HUDEP-2 (cell line): ENCODE measurements around the gene THADA.
A peak's percentile ranks its signal among the peaks of the same experiment; 100 is the strongest.

Source experiments
- DNase-seq, 76 experiments: peaks; one replicate each; lab custom pipeline; 2025; ENCODE audit not compliant: unreplicated experiment in 76 of 76; lab: John Stamatoyannopoulos, UW

The THADA gene

DNA sequence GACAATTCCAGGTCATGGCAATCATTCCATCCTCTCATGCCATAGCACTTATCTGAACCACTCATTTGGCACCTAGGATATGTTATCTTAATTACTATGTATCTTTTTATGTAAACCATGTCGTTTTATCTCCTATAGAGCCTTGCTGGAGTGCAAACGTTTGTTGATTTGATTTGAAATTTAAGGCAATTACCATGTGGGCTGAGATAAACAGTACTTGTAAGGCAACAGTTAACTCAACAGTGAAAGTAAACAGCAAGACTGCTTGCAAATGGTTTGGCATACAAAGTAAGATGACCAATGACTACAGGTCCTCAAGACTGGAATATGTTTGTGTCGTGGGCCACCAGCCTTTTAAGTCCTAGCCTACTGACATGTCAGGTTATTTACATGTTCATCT lies 235.7 kb downstream of the THADA start:
- DNase-seq = peak in 2 of 76 experiments; percentile 14 to 21

DNA sequence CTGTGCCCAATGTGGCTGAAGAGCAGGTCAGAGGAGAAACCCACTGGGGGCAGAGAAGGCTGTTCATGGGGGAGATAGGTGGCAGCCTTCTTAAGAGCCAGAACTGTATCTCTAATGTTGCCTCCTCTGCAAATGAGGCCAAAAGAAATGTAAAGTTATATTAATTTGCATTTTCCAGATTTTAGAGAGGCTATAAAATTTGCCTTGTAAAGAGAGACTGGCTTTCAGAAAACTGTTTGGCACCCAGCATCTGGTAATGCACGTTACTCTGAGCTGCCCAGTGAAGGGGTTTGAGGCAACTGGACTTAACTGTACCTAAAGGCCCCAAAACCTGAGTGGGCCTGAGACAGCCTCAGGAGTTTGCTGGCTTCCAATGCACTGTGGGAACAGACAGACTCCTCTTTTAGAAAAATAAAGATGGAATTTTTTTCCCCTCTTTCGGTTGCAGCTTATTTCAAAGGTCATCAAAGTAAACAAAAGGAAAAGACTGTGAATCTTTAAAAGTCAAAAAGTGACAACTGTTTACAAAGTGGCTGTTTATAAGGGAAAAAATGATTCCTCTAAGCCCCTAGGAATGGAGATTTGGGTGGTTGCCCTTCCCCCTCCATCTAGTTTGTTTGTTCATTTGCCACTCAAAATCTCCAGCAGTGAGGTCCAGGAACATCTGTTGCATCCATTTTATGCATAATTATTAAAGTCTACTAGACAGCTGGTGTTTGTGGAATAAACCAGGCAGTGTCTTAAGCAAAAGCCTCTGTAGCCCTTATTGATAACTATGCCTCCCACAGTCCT lies 237.2 kb downstream of the THADA start:
- DNase-seq = no peak

DNA sequence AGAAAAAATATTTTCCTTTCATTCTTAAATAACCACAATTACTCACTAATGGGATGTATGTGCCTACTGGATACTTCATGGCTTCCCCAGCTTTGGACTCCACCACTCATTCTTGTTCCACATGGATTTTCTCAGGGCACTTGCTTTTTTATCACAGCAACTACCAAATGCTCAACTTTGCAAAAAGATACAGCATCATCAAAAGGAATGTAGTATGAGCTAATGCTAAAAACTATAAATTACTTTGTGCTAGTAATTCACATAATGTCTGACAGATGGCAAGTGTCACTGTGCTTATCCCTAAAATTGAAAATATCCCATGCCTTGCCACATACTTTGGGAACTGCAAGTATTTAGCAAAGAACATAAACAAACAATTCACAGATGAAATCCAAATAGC lies 239.1 kb downstream of the THADA start:
- no peak for DNase-seq

DNA sequence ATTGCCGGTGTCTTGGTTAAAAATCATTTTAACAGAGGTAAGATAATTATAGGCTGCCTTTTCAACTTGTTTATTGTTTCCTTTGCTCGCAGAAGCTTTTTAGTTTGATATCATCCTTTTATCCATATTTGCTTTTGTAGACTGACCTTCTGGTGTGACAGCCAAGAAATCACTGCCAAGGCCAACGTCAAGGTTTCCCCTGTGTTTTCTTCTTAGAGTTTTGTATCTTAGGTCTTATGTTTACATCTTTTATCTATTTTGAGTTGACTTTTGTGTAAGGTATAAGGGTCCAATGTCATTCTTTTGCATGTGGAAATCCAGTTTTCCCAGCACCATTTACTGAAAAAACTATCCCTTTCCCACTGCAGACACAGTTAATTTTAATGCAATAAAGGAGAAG lies 240.4 kb downstream of the THADA start:
- no peak for DNase-seq

DNA sequence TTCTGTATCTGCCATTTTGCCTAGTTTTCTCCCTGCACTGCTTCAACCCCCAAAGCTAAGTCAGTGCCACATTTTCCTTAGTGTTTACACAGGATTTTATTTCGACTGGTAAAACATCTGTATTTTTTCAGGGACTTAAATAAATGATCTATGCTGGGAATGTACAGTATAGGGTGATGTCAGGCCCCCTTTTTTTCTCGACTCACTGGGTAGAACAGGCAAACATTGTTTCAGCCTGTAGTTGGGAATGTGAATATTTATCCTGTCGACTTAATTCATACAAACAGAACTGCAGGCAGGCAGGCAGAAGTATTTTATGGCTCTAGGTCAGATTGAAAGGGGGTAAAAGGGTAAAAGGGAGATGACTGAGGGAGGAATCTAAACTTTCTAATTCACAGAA lies 245.9 kb downstream of the THADA start:
- DNase-seq = no peak

DNA sequence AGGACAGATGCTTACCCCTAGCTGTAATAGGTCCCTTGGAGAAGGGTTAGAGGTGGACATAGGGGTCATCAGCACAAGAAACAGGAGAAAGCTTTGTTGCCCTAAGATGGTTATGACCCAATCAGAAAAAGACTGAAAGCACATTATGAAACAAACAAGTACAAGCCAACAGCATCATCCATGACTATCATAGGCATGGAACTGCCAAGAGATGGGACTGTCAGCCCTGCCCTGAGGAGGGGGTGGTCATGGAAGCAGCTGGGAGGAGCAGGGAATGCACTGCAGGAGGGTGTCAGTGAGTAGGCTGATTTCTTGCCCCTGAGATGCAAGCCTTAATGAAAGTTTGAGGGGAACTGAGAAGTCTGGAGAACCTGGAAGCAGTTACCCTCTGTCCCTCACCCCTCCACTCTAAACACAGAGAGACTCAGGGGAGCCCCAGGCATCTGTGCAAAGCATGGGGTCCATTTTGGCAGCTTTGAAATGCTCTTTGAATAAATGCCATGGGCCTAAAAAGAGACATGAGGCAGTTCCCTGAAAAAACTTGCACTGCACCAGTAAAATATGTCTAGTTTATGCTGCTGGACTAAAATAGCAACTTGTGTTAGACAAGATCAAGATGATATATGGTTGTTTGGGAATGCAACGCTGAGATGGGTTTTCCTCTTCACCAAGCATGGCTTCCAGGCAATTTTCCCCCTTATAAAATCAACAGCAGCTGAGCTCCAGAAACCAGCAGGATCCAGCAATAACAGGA lies 246.8 kb downstream of the THADA start:
- no peak for DNase-seq

DNA sequence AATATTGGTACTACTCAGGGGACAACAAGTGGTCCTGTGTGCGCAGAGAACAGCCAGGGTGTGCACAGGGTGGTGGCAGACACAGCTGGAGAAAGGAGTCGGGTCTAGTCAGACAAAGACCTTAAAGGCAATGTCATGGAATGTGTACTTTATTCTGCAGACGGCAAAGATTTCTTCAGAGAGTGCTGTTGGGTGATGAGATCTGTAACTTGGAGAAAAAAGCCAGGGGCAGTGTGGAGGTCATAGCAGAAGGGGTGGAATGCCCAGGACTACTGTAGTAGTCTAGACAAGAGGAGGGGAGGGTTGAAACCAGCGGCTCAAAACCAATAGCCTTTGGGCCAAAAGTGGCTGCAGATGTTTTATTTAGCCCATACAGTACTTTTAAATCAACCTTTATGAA lies 248.1 kb downstream of the THADA start:
- DNase-seq = no peak

DNA sequence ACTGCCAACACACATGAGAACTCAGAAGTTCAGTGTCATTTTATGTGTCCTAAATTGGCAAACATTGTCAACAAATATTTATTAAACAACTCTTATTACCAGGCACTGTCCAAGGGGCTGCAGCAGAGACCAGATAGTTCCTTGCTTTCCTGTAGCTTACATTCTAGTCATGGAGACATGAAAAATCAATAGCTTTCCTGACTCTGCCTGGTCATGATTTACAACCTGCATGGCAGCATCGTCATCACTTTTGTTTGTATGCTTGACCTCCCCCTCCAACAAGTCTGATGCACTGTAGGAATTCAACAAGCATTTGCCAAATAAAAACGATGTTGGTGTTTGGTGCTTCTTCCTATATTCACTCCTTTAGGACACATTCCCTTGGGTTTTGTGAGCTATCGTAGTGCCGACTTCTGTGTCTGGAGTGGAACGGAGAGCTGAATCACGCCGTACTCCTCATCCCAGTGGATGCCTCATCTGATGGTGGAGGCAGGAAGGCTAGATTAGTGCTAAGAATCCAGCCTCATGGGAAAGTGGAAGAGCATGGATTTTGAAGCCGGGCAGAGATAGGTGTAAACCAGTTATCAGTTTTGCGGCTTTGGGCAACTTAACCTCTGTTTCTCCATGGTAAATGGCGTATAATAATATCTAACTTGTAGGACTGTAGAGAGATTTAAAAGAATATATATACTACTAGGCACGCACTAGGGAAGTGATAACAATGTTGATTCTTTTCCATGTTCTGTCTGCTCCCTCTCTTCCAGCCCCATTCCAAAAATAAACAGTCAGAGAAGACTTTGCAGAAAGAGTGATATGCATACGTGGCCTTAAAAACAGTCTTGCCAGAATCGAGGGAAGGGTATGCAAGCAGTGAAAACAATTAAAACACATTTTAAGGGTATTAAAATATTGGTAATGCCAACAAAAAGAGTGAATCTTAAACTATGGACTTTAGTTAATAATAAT lies 249.0 kb downstream of the THADA start:
- no peak for DNase-seq

DNA sequence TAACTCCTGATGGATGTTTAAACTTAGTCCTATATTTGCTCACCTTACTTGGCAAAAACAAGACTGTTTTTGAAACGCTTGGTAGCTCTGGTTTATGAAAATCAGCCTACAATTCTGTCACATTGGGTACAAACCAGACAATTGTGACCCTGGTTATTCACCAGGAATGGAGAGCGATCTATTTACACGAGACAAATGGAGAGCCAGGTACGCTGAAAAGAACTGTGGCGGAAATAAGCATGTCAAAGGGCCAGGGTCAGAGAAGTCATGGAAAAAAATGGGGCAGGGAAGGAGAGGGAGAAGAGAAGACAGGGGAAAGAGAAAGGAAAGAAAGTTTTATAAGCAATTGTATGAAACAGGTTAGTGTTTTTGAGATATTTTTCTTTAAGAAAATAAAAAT lies 250.0 kb downstream of the THADA start:
- no peak for DNase-seq

DNA sequence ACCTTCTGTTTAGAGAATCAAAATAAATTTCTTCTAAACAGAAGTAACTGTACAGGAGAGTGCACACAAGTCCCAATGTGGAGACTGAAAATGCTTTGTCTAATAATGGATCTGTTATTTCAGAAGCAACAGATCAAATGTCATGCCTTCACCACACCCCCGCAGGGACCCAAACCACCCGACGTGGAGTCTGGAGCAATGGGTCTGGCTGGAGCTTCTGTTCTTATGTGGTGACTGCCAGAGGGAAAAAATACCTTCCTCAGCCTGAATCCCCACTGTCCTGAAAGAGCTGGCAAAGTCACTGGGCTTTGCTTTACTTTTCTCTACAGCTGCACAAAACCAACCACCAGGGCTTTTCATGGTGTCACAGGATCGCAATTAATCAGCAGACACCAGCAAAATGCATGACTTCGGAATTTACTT lies 250.4 kb downstream of the THADA start:
- peak in 1 of 76 experiments; percentile 2 for DNase-seq

DNA sequence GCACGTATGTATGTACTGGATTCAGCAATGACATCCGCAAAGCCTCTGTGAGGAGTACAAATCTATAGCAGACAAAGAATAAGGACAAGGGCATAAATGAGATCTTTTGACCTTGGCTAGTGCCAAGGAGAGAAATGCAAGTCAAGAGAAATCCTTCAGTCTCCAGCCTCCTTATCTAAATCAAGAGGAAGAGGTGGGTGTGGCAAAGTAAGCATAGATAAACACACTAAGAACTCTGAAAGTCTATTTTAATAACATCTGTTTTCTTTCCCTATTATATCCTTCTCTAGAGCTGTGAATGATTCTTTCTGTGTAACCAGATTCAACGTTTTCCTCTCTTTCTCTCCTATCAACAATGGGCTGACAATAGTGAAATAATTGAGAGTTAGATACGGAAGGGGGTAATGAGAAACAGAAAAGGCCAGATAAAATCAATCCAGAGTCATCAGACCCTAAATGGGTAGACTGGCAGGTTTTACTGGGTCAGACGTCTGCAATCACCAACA lies 250.9 kb downstream of the THADA start:
- DNase-seq = peak in 3 of 76 experiments; percentile 8 to 25 (median 14)

DNA sequence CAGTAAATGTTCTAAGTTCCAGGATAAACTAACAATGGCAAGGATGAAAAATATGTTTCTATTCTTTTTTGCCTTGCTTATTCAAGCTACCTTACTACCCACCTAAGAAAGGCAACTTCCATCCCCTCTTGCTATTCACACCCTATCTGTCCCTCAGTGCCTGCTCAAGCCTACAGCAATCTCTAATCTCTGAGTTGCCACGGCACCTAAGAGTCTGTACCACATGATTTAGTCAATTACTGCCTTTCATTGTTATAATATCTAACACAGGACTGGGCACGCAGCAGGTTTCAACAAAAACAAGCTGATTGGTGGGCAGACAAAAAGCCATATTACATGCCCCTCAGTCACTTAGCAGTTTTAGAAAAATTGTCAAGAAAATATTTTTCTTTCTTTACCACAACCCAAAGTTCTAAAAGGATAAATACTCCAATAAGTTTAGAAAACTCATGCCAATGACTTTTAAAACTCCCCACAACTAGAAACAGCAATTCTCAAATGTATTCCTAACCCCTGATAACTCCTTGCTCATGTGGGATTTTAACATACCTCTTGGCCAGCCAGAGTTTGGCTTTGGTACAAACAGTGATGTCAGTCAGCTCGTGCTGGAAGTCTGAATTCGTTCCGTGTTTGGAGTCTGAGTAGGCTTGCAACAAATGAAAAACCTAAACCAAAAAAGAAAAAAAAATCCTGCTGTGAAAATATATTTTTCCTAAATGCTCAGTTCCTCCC lies 252.1 kb downstream of the THADA start:
- no peak for DNase-seq

DNA sequence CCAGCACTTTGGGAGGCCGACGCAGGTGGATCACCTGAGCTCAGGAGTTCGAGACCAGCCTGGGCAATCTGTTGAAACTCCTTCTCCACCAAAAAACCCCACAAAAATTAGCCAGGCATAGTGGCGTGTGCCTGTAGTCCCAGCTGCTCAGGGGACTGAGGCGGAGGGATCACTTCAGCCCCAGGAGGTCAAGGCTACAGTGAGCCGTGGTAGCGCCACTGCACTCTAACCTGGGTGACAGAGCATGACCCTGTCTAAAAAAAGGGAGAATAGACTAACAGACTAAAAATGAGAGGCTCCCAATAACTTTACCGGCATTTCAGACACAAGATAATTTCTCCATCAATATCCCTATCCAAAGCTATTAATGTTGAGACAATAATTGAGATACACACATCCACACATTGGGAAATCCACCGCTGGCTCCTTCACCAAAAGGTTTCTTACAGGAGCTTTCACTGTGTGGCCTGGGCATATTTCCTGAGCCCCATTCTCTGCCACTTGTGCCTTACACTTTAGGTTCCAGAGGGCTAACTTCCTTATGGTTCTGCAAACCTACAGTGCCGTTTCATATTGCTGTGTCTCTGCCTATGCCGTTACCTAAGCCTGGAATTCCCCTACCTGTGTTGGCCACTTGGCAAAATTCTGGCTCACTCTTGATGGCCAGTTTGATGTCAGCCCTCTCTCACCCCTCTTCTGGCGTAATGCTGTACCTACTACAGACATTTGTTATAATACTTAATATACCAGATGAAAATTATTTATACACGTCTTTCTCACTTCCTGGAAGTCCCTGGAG lies 253.7 kb downstream of the THADA start:
- DNase-seq = no peak

DNA sequence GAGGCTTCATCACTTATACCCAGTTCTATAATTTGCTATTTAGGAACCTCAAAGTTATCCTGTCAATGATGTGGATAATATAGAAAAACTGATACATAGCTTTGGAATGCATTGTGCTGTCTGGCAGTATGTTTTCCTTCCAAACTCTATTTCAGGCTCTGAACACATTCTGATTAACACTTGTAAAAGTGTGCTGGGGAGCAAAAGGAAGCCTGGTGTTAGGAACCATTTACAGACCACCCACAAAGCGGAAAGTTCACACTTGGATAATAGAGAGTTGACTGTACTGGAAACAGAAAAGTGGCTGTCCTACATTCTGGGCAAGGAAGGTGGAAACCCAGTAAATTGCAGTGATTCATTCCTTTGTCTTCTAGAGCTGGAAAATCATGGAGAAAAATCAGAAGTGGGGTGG lies 254.9 kb downstream of the THADA start:
- no peak for DNase-seq

DNA sequence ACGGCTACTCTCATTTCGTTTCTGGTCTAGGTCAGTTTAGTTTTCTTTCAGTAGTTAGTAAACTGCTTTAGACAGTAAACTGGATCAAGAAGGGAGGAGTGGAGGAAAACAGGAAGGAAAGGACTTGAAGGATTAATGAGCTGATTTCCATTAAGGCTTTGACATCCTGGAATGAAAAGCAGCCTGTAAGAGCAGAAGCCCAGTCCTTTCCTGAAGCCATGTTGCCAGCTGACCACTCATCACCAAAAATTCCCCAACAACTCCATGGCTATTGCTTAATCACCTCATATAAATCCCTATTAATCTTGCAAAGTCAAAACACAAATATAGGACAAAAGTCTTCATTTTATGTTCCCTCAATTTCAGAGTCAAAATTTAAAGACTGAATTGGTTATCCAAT lies 255.8 kb downstream of the THADA start:
- no peak for DNase-seq

DNA sequence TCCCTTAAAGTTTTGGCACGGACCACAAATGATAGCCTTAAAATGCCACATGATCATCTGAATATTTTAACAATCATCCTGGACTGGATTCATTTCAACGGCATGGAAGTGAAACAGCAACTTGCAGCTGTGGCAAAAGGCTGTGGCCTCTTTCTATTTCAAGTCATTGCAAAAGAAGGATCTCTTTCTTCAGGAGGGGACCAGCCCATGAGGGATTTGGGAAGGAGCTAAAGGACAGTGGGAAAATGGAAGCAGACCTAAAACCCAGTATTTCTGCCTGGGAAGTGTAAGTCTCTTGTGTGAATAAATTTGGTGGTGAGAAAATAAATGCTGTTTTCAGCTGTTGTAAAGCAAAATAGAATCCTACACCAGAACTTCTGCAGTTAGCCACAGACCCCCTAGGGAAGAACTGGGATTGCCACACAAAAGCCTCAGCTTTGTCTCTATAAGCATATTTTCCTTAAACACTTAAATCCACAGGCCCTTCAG lies 262.1 kb downstream of the THADA start:
- DNase-seq = no peak

DNA sequence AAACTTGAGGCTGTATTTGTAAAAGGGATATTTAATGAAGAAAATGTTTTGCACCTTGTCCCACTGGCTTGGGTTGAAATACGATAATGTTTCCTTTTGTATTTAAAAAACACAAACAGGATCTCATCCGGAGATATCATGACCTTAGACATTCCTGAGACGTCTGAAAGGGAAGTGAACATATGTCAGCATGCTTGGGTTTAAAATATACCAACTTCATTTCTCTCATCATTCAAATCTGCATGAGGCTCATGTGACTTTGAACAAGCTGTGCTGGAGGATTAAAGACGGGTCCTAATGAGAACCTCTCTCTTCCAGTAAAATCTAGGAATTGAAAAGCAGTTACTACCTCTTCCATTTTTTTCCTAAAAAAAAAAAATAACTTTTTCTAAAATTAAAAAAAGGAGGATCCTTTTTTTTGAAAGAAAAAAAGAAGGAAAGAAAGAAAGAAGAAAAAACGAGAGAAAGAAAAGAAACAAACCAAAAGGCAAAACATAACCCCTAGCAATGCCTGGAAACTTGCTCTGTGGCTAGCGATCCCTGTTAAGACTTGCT lies 262.7 kb downstream of the THADA start:
- DNase-seq = no peak

DNA sequence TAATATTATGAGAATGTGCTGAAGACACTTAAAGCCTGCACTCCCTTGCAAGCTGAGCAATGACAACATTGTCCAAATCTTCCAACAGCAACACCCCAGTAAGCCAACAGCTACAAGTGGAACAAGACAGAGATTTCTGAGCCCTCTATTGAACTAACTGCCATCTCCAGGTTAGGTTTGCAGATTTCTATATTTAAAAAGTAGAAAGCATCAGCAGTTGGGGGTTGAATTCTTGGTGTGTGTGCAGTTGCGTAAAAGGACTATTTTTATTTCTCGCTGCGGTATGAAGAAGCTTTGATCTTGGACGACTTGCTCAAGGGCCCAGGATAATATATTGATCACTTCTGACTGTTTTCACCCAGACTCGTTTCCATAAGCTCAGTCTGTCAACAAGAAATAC lies 263.2 kb downstream of the THADA start:
- DNase-seq = no peak

DNA sequence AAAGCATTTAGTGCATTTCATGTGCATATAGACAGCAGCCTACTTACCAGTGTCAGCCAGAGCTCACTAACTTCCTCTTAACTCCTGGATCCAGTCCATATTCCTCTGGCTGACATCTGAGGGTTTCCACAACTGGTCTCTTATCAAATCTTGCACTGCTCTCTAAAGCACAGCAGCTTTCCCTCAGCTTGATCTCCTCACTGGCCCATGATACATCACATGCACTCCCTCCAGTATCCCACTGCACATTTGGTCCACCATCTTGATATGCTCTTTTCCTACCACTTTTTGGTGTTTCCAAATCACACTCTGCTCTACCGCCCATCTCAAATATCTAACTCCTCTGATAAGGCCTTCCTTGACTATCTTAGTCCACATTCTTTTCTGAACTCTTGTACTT lies 264.4 kb downstream of the THADA start:
- peak in 64 of 76 experiments; percentile 8 to 90 (median 60) for DNase-seq
